ENCODE data around the gene BEST3. TPM values are rescaled to one million over a fixed set of nuclear protein-coding genes. Genes with fewer than 3 reads are reported as not detected.

The BEST3 gene
- total and polyA plus RNA-seq, 3 donors from 2014 or later: 0.74 to 9.8 (median 2.1) TPM

DNA sequence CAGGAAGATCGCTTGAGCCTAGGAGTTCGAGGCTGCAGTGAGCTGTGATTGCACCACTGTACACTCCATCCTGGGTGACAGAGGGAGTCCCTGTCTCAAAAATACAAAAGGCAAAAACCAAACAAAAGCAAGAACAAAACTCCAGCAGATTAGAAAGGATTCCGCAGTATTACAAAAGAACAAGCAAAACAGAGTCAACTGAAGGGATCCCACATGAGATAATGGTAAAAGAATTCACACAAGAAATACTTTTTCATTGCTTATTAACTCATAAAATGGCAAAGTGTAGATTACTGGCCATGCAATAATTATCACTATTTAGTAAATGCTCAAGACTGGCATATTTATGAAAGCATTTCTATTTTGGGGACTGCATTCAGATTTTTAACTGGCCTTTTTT lies 35.4 kb downstream of the BEST3 start:
- no peak for TF ChIP-seq POLR2A (IDR thresholded peaks at IDR 0.05)
- TF ChIP-seq, protein P1, sequence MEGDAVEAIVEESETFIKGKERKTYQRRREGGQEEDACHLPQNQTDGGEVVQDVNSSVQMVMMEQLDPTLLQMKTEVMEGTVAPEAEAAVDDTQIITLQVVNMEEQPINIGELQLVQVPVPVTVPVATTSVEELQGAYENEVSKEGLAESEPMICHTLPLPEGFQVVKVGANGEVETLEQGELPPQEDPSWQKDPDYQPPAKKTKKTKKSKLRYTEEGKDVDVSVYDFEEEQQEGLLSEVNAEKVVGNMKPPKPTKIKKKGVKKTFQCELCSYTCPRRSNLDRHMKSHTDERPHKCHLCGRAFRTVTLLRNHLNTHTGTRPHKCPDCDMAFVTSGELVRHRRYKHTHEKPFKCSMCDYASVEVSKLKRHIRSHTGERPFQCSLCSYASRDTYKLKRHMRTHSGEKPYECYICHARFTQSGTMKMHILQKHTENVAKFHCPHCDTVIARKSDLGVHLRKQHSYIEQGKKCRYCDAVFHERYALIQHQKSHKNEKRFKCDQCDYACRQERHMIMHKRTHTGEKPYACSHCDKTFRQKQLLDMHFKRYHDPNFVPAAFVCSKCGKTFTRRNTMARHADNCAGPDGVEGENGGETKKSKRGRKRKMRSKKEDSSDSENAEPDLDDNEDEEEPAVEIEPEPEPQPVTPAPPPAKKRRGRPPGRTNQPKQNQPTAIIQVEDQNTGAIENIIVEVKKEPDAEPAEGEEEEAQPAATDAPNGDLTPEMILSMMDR (IDR thresholded peaks at IDR 0.05): no peak
- Histone ChIP-seq H3K4me3 (no peak overlapping the region), H3K36me3 (ENCODE audit: low read depth, missing control alignments) (no peaks in the 10 kb centered on the region), H3K9me3 (no peaks in the 10 kb centered on the region), H3K27me3 (no peaks in the 10 kb centered on the region), H3K4me1 (no peaks in the 10 kb centered on the region), H3K27ac (no peak overlapping the region)
- 91 to 94% methylated on average over 3 of the region's 3 CpGs for WGBS, 2 donors
- no peak for DNase-seq
- intact Hi-C loops (cut with DNase I; ENCODE audit: low total_unique reads): no loop called here

DNA sequence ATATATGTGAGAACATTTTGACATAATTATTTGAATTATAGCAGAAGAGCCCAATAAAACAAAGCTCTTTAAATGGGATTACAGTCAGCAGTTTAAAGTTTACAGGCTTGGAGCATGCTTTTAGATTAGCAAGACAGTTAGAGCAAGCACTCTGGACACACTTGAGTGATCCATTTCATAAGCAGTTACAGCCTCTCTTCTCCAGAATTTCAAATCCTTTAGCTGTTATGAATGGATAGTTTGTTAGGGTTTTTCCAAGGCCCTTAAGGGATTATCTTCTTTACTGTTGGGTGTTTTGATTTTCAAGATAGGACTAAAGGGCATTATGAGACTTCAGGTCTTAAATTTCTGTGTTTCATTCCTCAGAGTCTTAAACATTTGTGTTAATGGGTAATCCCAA lies 36.3 kb downstream of the BEST3 start:
- Histone ChIP-seq H3K9me3 (no peaks in the 10 kb centered on the region), H3K27me3 (no peaks in the 10 kb centered on the region), H3K4me1 (no peaks in the 10 kb centered on the region), H3K36me3 (ENCODE audit: low read depth, missing control alignments) (no peaks in the 10 kb centered on the region), H3K4me3 (no peak overlapping the region), H3K27ac (no peak overlapping the region)
- TF ChIP-seq POLR2A (IDR thresholded peaks at IDR 0.05): no peak
- TF ChIP-seq, protein P1 (IDR thresholded peaks at IDR 0.05): no peak
- DNase-seq: no peak
- intact Hi-C loops (cut with DNase I; ENCODE audit: low total_unique reads): no loop called here

DNA sequence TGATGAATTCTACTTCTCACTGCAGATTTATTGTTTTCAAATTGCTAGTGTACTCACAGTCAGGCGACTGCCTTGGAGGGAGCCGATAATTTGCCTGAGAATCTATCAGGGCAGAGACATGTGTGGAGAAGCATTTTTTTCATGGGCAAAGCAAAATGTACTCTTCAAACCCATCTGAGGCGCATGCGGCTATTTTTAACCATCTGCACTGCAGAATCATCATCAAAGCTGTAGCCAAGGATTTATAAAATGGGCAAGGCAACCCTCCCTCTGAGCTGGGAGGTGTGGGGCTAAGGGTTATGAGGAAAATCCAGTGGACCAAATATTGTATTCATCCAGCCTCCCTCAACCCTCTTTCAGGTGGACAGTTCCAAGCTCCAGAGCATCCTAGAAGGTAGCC lies 37.7 kb downstream of the BEST3 start:
- Histone ChIP-seq H3K27me3 (no peaks in the 10 kb centered on the region), H3K27ac (no peak overlapping the region), H3K9me3 (no peaks in the 10 kb centered on the region), H3K4me1 (no peaks in the 10 kb centered on the region), H3K4me3 (no peak overlapping the region), H3K36me3 (ENCODE audit: low read depth, missing control alignments) (no peaks in the 10 kb centered on the region)
- TF ChIP-seq POLR2A (IDR thresholded peaks at IDR 0.05): no peak
- TF ChIP-seq, protein P1 (IDR thresholded peaks at IDR 0.05): no peak
- intact Hi-C loops (cut with DNase I; ENCODE audit: low total_unique reads): no loop called here
- 87 to 94% methylated on average over 4 of the region's 4 CpGs for WGBS, 2 donors
- no peak for DNase-seq

DNA sequence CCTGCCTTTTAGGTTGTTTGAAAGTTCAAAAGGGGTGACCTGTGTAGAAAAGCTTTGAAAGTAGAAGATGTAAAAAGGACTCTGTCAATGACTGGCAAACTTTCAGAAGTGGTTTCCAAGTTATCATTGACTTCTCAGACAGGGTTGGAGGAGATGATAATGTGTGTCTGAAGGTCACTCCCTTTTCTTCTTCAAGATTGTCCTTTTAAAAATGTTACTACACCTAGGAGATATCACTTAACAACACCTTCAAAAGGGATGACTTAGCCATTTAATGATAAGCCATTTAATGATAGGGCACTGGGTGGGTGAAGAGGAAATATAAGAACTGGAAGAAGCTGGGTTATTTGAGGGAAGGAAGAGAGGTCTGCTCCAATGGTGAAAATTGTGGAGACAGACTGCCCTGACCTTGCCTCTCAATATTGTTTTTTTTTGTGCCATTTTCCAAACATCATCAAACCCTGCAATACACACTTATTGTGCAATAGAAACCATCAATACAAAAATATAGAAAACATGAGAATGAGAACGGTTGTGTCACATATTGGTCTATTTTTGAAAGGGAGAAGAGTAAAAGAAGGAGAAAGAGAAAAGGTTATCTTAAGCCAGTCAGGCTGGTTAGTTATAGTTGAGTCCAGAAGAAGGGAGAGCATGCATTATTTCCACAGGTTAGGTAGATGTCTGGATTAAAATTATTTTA lies 38.8 kb downstream of the BEST3 start:
- Histone ChIP-seq H3K27ac (no peak overlapping the region), H3K4me3 (no peak overlapping the region), H3K27me3 (no peaks in the 10 kb centered on the region), H3K36me3 (ENCODE audit: low read depth, missing control alignments) (no peaks in the 10 kb centered on the region), H3K4me1 (no peaks in the 10 kb centered on the region), H3K9me3 (no peaks in the 10 kb centered on the region)
- no peak for TF ChIP-seq POLR2A (IDR thresholded peaks at IDR 0.05)
- TF ChIP-seq, protein P1 (IDR thresholded peaks at IDR 0.05): no peak
- WGBS, 2 donors: 89 to 92% methylated on average over 1 of the region's 1 CpG
- DNase-seq: no peak
- intact Hi-C loops (cut with DNase I; ENCODE audit: low total_unique reads): no loop called here

DNA sequence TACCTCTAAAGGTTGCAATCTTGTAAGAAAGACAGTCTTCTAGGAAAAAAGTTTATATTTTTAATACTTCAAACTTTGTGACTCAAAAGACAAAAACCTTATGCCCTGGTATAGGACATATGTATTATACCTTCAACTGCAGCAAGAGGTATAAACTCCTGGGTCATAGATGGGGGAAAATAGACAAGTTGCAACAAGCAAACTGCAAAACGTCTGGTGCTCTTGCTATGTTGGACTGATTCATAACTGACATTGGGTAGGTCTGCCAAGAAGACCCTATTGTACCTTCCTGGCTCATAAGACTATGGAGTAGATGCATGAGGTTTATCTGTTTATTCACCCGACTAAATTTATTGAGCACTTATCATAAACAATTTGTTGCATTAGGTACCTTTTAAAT lies 40.9 kb downstream of the BEST3 start:
- intact Hi-C loops (cut with DNase I; ENCODE audit: low total_unique reads): no loop called here
- WGBS, 2 donors: 57 to 60% methylated on average over 2 of the region's 2 CpGs
- H3K9me3 ChIP-seq: no peaks in the 10 kb centered on the region
- H3K36me3 ChIP-seq (ENCODE audit: low read depth, missing control alignments): no peaks in the 10 kb centered on the region
- no peak overlapping the region for H3K4me3 ChIP-seq
- no peak overlapping the region for H3K27ac ChIP-seq
- DNase-seq: no peak
- no peaks in the 10 kb centered on the region for H3K4me1 ChIP-seq
- H3K27me3 ChIP-seq: no peaks in the 10 kb centered on the region
- no peak for TF ChIP-seq POLR2A (IDR thresholded peaks at IDR 0.05)
- TF ChIP-seq, protein P1 (IDR thresholded peaks at IDR 0.05): no peak

Data from testis (tissue), 3 donors.